Activated CD4-positive, alpha-beta T cell treated with anti-CD3 and anti-CD28 coated beads for 1 hour (primary cell): Measurements from ENCODE around the gene KCND3.

ENCODE experiments used
- DNase-seq: peaks from one replicate; pipeline ENCODE4 v3.0.0-alpha.2; 2020

The KCND3 gene

GRCh38 chr1:111956155-111956771 lies 33.2 kb downstream of the KCND3 start:
- no peak for DNase-seq

GRCh38 chr1:111955755-111956154 lies 33.7 kb downstream of the KCND3 start:
- no peak for DNase-seq

GRCh38 chr1:111953797-111954196 lies 35.7 kb downstream of the KCND3 start:
- no peak for DNase-seq

GRCh38 chr1:111952125-111952657 lies 37.3 kb downstream of the KCND3 start:
- no peak for DNase-seq

- DNase-seq: no peak
Measured at GRCh38 chr1:111948209-111949171, 41.0 kb downstream of the KCND3 start.

GRCh38 chr1:111943846-111944749 lies 45.4 kb downstream of the KCND3 start:
- no peak for DNase-seq

GRCh38 chr1:111943066-111943465 lies 46.4 kb downstream of the KCND3 start:
- DNase-seq: no peak

GRCh38 chr1:111938536-111938935 lies 50.9 kb downstream of the KCND3 start:
- no peak for DNase-seq

GRCh38 chr1:111938123-111938522 lies 51.3 kb downstream of the KCND3 start:
- DNase-seq: no peak

GRCh38 chr1:111937147-111937725 lies 52.2 kb downstream of the KCND3 start:
- DNase-seq: no peak

GRCh38 chr1:111934106-111934852 lies 55.2 kb downstream of the KCND3 start:
- DNase-seq: no peak

GRCh38 chr1:111930356-111930755 lies 59.1 kb downstream of the KCND3 start:
- DNase-seq: no peak

GRCh38 chr1:111928531-111928930 lies 60.9 kb downstream of the KCND3 start:
- no peak for DNase-seq

- no peak for DNase-seq
Measured at GRCh38 chr1:111927652-111928051, 61.8 kb downstream of the KCND3 start.

GRCh38 chr1:111924786-111925185 lies 64.7 kb downstream of the KCND3 start:
- DNase-seq: no peak

GRCh38 chr1:111923766-111924165 lies 65.7 kb downstream of the KCND3 start:
- no peak for DNase-seq

- no peak for DNase-seq
Measured at GRCh38 chr1:111921948-111922347, 67.5 kb downstream of the KCND3 start.

- no peak for DNase-seq
Measured at GRCh38 chr1:111920221-111921024, 69.0 kb downstream of the KCND3 start.

- no peak for DNase-seq
Measured at GRCh38 chr1:111911776-111912515, 77.5 kb downstream of the KCND3 start.

- no peak for DNase-seq
Measured at GRCh38 chr1:111911061-111911460, 78.4 kb downstream of the KCND3 start.
